GM21447 (cell line): ENCODE measurements around the gene PRSS12.
"Not testable (repeated sequence)": the region's sequence is repeated elsewhere in the genome, so short reads cannot be mapped to it uniquely, and the experiment has no call there.

Experiments
- ATAC-seq: cut with Tn5 transposase; IDR thresholded peaks from one replicate; pipeline ENCODE4 v1.9.1; 2021; ENCODE audit not compliant: unreplicated experiment

PRSS12 gene

GRCh38 chr4:118280501-118281218, 72.1 kb downstream of the PRSS12 start:
- peak; percentile 35 for ATAC-seq

GRCh38 chr4:118279920-118280432, 72.8 kb downstream of the PRSS12 start:
- no peak for ATAC-seq

GRCh38 chr4:118279328-118279727, 73.5 kb downstream of the PRSS12 start:
- ATAC-seq = no peak

- peak; percentile 84 for ATAC-seq
These were observed 74.1 kb downstream of the PRSS12 start for GRCh38 chr4:118278473-118279274.

- no peak for ATAC-seq
These were observed 75.6 kb downstream of the PRSS12 start for GRCh38 chr4:118277243-118277642.

GRCh38 chr4:118276580-118276979, 76.2 kb downstream of the PRSS12 start:
- no peak for ATAC-seq

GRCh38 chr4:118273642-118274041, 79.2 kb downstream of the PRSS12 start:
- ATAC-seq = no peak

- ATAC-seq = no peak
These were observed 81.0 kb downstream of the PRSS12 start for GRCh38 chr4:118271788-118272187.

- ATAC-seq = peak; percentile 56
These were observed 82.3 kb downstream of the PRSS12 start for GRCh38 chr4:118270492-118270891.

GRCh38 chr4:118268780-118269179, 84.0 kb downstream of the PRSS12 start:
- ATAC-seq = no peak

GRCh38 chr4:118266145-118266496, 86.7 kb downstream of the PRSS12 start:
- not testable (repeated sequence) for ATAC-seq

GRCh38 chr4:118265312-118266144, 87.3 kb downstream of the PRSS12 start:
- ATAC-seq = peak; percentile 63

- no peak for ATAC-seq
These were observed 88.7 kb downstream of the PRSS12 start for GRCh38 chr4:118264096-118264495.

GRCh38 chr4:118260309-118260708, 92.5 kb downstream of the PRSS12 start:
- no peak for ATAC-seq

- no peak for ATAC-seq
These were observed 93.7 kb downstream of the PRSS12 start for GRCh38 chr4:118259111-118259510.

- ATAC-seq = no peak
These were observed 98.4 kb downstream of the PRSS12 start for GRCh38 chr4:118254368-118254767.

GRCh38 chr4:118249890-118250289, 102.9 kb downstream of the PRSS12 start:
- ATAC-seq = no peak

- no peak for ATAC-seq
These were observed 115.3 kb downstream of the PRSS12 start for GRCh38 chr4:118237531-118237930.

GRCh38 chr4:118235566-118236120, 117.2 kb downstream of the PRSS12 start:
- no peak for ATAC-seq
